GM21576 (cell line): Measurements from ENCODE around the gene C19orf85.
"Not testable (repeated sequence)": the region's sequence is repeated elsewhere in the genome, so short reads cannot be mapped to it uniquely, and the experiment has no call there.

Source experiments
- ATAC-seq: cut with Tn5 transposase; IDR thresholded peaks from one replicate; pipeline ENCODE4 v1.9.1; 2021; ENCODE audit warnings: mild to moderate bottlenecking, moderate library complexity; ENCODE audit not compliant: unreplicated experiment

C19orf85 gene

GRCh38 chr19:55442372-55442961, 22.1 kb downstream of the C19orf85 start:
- ATAC-seq = no peak

GRCh38 chr19:55441692-55442321, 22.7 kb downstream of the C19orf85 start:
- no peak for ATAC-seq

- no peak for ATAC-seq
Observed at GRCh38 chr19:55441319-55441691, 23.2 kb downstream of the C19orf85 start.

- ATAC-seq = no peak
Observed at GRCh38 chr19:55440411-55441105, 24.0 kb downstream of the C19orf85 start.

GRCh38 chr19:55439052-55439451, 25.5 kb downstream of the C19orf85 start:
- no peak for ATAC-seq

GRCh38 chr19:55437410-55437809, 27.1 kb downstream of the C19orf85 start:
- no peak for ATAC-seq

GRCh38 chr19:55436847-55437246, 27.7 kb downstream of the C19orf85 start:
- no peak for ATAC-seq

GRCh38 chr19:55435020-55435419, 29.5 kb downstream of the C19orf85 start:
- no peak for ATAC-seq

- ATAC-seq = no peak
Observed at GRCh38 chr19:55434356-55434919, 30.1 kb downstream of the C19orf85 start.

- no peak for ATAC-seq
Observed at GRCh38 chr19:55433292-55433691, 31.3 kb downstream of the C19orf85 start.

- no peak for ATAC-seq
Observed at GRCh38 chr19:55432241-55432959, 32.2 kb downstream of the C19orf85 start.

GRCh38 chr19:55431183-55431582, 33.4 kb downstream of the C19orf85 start:
- ATAC-seq = no peak

GRCh38 chr19:55426042-55426441, 38.5 kb downstream of the C19orf85 start:
- ATAC-seq = no peak

GRCh38 chr19:55424518-55424917, 40.0 kb downstream of the C19orf85 start:
- no peak for ATAC-seq

- no peak for ATAC-seq
Observed at GRCh38 chr19:55423225-55424005, 41.1 kb downstream of the C19orf85 start.

- ATAC-seq = not testable (repeated sequence)
Observed at GRCh38 chr19:55421281-55421680, 43.3 kb downstream of the C19orf85 start.

- no peak for ATAC-seq
Observed at GRCh38 chr19:55419624-55420236, 44.8 kb downstream of the C19orf85 start.

GRCh38 chr19:55419103-55419502, 45.4 kb downstream of the C19orf85 start:
- ATAC-seq = no peak

- no peak for ATAC-seq
Observed at GRCh38 chr19:55418185-55418584, 46.4 kb downstream of the C19orf85 start.
